D341Med (cell line): ENCODE measurements around the gene PTPRS.
A peak's percentile ranks its signal among the peaks of the same experiment; 100 is the strongest.

ENCODE experiments used
- DNase-seq: peaks from one replicate; pipeline ENCODE4 v3.0.0; 2012; ENCODE audit warnings: low spot score

The PTPRS gene

DNA sequence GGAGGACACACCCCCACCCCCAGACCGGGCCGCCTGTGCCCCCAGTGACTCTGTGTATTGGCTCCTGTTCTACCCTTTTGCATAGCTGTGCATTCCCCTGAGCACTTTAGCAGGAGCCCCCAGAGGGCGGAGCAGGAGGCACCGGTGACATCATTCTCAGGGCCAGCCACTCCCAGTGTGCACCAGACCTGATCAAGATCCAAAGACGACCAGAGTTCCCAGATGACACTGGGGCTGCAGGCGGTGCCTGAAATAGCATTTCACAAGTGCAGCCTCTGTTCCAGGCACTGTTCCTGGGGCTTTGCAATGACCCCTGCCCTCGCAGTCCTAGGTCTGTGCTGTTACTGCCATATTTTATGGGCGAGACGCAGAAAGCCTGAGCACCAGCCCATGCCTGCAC is 14.5 kb upstream of the PTPRS start:
- peak; percentile 36 for DNase-seq

DNA sequence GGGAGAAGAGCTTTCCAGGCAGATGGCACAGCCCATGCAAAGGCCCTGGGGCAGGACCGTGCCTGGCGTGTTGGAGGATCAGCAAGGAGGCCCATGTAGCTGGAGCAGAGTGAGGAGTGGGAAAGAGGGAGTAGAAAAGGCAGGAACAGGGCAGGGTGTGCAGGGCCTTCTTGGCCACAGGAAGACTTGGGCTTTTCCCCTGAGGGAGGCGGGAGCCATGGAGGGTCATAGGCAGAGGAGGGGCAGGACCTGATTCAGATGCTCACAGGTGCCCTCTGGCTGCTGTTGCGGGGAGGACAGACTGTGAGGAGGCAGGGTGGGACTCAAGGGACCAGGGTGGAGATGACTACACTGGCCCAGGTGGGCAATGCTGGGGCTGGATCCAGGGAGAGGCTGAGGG is 13.8 kb upstream of the PTPRS start:
- DNase-seq, result peak; percentile 58

DNA sequence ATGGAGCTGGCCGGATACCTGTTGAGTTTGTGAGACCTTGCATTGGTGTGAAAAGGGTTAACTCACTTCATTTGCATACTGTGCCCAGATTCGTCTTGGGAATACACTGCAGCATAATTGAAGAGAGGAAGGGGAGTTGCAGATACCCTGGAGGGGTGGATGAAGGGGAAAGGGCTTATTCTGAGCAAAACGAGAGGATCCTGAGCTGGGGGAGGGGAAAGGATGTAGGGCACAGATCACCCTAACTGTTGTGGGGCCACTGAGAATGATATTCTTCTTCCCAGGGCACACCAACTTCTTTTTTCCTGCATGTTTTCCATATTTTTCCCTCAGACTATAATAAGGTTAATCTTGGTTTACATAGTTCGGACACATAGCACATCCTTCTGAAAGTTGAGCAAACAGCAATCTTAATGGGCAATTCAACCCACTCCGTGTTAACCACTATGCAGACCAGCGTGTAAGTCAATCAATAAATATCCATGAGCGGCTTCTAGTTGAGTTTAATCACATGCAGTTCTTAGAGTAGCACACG is 11.7 kb upstream of the PTPRS start:
- no peak for DNase-seq

DNA sequence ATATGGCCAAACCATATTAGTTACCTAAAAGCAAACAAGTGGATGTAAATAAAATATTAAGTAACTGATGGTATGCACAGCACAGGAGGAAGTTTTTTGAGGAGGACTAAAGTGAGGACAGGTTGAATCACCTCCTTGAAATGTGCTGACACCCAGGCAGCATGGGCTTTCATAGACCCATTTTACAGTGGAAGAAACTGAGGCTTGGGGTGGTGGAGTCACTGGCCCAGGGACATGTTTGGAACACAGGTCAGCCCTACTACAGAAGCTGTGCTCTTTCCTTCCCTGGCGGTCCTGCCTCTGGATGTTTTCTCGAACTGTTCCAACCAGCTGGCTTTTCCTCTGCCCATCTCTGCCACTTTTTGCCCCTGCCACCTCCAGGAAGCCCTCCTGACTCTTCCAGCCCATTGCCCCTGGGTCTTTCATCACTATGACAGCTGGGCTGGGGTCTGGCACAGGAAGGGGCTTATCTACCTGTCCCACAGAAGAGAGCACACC is 11.2 kb upstream of the PTPRS start:
- no peak for DNase-seq

DNA sequence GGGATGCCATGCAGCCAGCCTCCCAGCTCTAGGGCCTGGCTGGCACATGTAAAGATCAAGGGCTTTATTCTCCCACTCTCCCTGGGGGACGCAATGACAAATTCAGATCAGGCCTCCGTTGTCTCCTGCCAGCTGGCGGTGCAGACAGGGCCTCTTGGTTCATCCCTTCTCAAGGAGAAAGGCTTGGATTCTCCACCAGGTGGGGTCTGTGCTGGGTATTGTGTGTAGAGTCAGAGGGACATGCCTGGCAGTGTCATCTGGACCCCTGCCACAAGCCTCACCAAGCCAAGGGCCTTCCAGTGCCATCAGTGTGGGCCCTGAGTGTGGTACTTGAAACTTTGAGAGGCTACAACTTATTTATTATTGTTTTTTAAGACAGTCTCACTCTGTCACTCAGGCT is 8.4 kb upstream of the PTPRS start:
- peak; percentile 90 for DNase-seq

DNA sequence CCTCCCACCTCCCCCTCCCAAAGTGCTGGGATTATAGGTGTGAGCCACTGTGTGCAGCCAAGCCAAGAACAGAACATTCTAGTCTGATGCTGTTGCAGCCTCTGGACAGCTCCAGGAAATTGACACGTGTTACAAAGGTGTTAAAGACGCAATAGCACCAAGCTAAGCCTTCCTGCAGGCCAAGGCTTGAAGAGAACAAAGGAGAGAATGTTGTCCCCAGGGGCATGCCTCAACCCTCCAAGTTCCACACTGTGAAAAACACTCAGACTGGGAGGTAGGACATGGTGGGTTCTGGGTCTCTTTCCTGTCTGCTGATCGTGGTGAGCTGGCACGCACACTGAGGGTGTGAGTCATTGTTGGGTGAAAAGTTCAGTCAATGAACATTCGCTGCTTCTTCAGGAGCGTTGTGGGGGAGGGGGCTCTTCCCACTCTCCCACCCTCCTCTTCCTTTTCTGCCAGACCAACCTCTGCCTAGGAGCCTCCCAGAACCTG is 5.3 kb upstream of the PTPRS start:
- no peak for DNase-seq

DNA sequence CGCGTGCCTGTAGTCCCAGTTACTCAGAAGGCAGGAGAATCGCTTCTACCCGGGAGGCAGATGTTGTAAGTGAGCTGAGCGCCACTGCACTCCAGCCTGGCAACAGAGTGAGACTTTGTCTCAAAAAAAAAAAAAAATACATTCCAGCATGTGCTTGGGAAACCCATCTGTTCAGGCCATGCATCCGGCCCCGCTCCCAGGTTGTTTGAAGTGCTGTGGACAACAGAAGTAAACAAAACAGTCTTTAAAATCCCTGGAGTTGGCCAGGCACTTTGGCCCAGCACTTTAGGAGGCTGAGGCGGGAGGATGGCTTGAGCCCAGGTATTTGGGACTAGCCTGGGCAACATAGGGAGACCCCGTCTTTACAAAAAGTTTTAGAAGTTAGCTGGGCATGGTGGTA is 3.2 kb upstream of the PTPRS start:
- no peak for DNase-seq

DNA sequence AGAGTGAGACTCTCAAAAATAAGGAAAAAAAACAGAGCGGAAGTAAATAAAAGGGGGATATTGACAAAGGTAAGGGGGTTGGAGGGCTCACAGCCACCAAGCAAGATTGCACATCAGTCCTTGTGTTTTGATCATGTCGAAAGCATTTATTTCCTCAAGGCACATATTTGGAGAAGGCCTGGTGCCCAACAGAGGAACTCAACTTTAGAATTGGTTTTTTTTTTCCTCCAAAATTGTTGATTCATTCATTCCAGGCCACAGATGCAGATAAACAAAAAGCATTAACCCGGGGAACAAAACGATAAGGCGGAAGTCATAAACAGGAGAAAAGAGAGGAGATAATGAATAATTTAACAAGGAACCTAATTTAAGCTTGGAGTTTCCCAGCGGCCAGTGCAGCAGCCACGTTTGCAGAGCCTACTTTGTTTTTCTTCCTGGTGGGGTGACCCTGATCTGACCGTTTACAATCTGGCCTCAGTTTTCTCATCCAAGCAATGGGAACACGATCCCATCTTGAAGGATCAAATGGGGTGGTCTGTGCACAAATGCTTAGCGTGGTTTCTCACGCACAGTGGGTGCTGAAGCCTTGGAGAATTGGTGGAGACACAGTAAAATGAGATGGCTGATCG is 2.1 kb upstream of the PTPRS start:
- no peak for DNase-seq

DNA sequence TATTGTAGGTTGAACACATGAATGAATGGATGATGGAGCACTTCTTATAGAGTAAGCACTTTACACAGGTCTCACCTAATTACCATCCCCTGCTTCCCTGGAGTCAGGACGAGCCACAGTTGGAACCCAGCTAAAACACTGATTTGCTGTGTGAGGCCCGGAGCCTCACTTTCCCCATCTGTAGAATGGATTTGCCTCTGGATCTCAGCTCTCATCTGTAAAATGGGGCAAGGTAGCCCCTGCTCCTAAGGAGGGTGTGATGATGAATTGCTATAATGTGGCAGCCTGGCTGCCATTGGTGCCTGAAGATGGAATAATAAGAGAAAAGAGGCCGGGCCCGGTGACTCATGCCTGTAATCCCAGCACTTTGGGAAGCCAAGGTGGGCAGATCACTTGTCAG is 1.4 kb upstream of the PTPRS start:
- DNase-seq, result no peak

DNA sequence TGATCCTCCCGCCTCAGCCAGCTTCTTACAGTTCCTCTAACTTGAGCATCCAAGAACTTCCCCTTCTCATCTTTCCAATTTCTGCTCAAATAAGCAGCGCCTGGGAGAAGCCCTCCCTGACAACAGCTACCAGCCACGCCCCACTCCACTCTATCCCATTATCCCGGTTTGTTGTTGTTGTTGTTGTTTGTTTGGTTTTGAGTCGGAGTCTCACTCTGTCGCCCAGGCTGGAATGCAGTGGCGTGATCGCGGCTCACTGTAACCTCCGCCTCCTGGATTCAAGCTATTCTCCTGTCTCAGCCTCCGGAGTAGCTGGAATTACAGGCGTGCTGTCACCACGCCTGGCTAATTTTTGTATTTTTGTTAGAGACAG is 822 bp upstream of the PTPRS start:
- DNase-seq, result no peak

DNA sequence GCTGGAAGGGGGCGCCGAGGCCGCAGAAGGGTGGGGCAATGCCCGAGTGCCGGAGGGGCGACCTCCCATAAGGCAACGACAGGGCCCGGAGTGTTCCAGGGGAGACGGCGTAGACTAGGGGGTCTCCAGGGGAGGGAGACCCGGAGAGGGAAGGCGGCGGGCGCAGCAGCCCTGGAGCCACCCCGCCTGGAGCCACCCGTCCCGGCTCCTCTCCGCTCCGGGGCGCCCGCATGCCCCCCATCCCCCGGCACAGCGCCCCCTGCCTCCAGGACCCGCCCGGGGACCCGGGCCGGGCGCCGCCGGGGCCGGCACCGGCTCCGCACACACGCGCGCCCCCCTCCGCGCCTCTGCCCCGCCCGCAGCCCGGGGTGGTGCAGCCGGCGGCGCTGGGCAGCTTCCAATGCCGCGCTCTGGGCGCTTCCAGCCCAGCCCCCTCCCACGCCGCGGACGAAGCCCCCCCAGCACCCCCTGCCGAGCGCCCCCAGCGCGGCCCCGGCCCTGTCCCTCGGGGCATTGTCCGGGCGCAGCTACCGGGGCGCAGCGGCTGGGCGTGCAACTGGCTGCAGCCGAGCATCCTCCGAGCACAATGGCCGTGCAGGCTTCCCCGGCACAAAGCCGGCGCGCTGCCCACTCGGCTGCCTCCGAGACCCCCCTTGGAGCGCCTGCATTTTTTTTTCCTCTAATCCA is 519 bp downstream of the PTPRS start:
- peak; percentile 84 for DNase-seq

DNA sequence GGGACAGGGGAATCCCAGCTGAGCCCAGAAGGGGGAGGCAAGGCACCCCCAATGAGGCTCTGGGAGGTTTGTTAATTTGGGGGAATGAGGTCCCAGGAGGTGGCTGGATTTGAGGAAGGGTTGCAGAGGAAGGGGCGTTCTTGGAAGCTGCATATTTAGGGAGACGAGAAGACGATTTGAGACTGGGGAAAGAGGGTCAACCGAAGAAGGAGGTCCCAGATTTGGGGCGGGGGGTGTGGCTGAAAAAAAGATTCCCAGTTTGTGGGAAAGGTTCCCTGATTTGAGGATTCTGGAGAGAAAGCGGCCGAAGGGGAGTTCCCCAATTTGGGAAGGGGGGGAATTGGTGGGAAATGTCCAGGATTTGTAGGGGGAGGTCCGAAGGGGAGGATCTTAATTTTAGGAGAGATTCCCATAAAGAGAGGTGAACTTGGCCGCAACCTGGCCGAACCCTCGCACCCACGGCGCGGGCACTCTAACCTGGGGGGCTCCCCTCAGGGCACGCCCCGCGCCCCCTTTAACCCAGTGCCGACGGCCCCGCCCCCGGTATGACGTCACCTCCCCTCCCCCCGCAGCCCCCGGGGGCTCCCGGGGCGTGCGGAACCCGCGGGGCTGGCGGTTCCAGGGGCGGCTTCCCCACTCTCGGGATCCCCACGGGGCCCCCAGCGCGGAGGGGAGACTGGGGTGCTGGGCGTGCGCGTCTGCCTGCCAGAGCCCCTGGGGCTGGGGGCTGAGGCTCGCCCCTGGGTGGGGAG is 1.2 kb downstream of the PTPRS start:
- DNase-seq, result peak; percentile 75

DNA sequence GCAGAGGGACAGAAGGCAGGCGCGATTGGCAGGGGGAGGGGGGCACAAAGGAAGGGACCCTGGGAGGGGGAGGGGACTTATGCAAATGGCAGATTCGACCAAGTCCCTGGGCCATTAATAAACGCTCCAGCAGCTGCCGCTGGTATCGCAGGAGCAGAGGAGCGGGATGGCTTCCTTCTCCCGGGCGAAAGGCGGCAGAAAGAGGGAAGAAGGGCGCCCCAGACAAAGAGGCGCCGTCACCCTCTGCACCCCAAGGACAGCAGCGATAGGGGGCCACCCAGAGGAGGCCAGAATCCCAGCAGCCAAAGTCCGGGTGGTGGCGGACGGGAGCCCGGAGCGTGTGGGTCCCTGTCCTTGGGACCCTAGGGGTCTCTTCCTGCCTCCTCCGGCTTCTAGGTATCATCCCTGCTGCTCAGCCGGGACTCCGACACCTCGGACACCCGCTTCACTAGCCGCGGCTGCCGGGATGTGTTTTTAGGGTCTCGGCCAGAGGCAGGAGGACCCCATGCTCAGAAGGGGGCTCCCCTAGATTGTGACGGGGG is 1.9 kb downstream of the PTPRS start:
- peak; percentile 82 for DNase-seq

DNA sequence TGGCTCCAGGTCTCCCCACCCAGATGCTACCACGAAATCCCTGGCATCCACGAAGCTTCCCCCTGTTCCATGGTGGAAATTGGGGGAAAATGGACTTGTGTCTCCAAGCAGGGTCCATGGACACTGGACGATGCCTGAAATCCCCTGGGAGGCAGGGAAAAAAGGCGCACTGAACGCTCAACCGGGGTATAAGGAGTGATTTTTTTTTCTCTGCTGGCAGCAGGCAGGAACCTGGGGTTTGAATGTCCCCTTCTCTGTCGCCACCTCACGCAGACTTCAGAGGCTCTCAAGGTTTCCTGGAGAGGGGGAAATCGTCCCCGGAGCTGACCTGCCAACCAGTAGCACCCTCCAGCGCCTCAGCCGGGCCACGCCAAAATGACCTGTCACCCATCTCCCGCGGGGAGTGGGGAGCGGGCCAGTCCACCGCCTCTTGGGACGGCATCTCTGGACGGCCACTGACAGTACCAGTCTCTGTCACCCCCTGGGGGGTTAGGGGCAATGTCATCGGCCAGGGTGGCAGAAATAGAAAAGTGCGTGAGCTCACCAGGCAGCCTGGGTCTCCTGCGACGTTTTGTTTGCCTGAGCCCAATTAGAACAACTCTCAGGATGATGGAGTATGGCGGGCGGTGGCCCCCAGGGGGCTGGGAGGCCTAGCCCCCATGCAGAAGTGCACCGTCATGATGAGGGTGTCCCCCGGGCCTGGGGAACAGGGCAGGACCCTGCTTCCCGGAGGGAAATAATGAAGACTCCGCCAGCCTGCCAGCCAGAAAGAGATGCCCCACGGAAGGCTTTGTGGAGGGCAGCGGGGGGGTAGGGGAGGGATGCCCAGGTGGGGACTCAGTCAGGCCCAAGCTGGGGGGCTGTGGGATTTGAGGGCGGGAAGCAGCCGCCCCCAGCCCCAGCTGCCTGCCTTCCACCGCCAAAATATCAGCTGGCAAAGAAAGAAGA is 2.6 kb downstream of the PTPRS start:
- no peak for DNase-seq

DNA sequence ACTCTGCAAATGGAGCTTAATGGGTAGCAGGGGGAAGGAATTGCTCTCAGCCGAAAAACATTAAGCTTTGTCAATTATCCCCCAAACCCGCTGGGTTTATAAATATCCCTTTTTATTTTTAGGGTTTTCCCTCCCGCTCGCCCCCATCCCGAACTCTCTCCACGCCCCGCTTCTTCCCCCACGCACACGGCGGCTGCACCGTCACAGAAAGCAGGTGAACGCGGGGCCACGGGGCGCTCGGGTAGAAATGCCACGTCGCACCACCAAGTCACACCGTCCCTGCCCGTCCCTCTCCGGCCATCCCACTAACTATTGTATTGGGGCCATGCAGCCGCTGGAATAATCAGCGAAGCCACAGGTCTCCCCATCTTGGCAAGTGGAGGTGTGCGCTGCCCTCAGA is 3.5 kb downstream of the PTPRS start:
- DNase-seq, result no peak

DNA sequence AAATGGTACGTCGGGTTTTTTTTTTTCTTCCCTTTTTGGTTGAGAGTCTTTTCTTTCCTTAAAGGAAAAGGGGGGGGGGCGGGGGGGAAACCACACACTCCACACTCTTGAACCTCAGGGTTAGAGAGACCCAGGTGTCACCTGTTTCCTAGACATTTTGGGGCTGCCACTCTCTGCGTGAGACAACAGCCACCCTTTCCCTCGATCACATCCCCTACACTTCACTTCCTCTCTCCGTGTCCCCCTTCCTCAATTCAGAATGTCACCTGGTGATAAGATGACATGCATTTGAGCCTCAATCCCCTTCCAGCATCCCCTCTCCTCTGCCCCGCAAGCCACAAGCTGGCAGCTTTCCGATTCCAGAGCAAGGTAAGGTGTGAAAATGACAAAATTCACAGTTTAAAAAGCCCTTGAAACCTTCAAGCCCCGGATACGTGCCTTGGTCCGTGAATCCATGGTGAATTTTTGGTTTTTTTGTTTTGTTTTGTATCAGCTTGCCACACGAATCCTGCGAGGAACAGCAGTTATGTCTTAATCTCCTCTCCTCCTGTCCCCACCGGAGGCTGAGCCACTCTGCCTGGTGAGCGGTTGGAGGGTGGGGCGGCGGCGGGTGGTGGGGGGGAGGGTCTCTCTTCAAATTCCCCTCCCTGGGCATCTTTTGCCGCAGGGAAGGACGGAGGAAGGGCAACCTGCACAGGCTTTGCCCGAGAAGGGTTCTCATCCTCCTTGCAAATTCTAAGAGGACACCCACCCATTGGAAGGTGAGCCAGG is 4.2 kb downstream of the PTPRS start:
- DNase-seq, result peak; percentile 60

DNA sequence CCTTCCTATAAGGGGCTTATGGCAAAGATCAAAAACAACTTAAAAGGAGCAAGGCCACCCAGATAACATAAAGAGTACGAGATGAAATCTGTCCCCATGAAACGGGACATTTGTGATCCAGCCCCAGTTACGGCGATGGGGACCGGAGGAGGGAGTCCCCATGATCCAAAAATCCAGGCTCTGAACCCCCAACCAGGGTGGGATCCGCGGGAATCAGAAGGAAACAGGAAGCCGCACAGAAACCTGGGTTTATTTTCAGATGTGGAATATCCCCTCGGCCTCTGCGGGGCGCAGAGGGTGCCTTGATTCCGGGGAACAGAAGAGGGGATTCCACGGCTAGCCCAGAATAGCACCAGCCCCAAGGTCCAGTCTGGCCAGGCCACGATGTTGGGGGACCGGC is 5.0 kb downstream of the PTPRS start:
- no peak for DNase-seq

DNA sequence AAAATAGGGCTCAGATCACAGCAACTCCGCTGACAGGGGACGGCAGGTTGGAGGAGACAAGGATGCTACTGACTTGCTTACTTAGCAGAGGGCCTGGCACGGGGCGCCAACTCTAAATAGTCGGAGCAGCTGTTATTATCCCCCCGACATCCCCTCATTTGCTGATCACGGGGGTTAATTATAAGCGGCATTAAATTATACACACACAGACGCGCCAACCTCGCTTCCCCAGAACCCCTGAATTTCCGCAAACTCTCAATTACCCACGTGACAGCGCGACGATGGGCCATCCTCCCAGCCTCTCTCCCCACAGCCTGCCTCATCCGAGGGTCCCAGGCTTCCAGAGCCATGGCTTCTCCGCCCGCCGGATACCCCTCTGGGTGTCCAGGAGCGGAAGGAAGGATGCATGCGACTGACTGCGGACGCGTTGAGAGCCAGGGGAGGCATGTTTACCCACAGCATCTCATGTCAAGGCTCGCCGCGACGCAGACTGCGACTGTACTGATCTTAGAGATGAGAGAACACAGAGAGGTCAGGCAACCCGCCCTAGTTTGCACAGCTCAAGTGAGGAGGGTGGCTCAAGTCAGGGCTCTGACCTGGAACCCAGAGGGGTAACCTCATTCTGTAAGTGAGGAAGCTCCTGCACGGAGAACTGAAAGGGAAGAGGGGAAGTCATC is 5.7 kb downstream of the PTPRS start:
- DNase-seq, result no peak

DNA sequence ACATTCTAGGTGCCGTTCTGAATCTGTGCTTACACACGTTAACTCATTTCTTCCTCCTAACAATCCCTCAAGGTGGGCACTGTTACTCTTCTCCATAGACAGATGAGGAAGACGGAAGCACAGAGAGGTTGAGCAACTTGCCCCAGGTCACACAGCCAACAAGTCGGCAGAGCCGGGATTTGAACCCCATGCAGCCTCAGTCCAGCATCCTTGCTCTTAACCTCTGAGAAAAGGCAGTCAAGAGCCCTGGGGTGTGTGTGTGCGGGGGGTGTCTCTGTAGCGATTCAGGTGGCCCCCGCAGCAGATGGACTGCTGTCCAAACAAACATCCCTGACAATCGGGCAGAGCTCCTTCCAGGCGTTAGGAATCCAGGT is 6.3 kb downstream of the PTPRS start:
- no peak for DNase-seq
